ENCODE measurements around the gene ITGB2.

The ITGB2 gene

GRCh38 chr21:44907966-44908895 is 12.5 kb downstream of the ITGB2 start:
- no peak for DNase-seq

DNA sequence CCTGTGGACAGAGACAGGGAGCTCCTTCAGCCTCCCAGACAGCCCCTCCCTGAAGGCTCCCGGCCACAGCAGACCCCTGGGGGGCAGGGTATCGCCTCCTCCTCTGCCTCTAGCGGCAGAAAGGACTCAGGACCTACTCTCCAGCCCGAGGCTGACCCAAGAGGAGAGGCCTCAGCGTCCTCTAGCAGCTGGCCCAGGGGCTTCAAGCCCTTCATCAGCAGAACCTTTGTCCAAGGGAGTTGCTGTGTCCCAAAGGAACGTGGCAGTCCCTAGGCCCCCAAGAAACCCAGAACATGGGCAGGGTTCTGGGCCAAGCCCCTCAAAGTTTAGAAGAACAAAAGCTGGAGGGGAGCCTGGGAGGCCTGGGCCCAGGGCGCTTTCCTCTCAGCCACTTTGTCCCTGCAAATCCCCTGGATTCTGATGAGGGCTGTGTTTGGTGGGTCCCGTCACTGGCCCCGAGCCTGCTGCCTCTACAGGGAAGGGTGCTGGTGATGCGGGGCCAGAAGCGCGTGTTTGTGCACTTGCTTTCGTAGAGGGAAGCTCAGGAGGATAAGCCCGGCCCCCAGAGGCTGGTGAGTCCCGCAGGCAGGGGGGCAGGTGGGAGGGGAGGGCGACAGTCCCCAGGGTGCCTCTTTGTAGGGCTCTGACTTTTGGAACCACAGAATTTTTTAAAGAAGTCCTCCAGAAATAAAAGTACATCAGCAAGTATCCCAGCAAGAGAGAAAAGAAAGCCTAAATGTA is 13.3 kb downstream of the ITGB2 start:
- no peak for DNase-seq

DNA sequence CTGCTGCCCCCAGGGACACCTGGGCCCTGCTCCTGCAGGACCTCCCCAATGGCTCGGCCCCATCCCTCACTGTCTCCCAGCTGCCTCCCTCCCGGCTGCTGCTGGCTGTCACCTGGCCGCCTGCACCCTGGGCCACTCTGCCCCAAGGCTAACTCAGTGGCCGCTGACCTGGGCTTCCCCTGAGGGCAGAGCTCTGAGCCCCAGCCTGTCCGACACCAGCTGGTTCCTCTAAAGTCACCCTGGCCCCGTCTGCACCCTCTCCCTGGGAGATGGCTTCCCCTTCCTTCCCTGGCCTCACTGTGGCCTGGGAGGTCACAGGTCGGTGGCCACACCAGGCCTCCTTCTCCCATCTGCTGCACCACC is 15.0 kb downstream of the ITGB2 start:
- DNase-seq, result no peak

DNA sequence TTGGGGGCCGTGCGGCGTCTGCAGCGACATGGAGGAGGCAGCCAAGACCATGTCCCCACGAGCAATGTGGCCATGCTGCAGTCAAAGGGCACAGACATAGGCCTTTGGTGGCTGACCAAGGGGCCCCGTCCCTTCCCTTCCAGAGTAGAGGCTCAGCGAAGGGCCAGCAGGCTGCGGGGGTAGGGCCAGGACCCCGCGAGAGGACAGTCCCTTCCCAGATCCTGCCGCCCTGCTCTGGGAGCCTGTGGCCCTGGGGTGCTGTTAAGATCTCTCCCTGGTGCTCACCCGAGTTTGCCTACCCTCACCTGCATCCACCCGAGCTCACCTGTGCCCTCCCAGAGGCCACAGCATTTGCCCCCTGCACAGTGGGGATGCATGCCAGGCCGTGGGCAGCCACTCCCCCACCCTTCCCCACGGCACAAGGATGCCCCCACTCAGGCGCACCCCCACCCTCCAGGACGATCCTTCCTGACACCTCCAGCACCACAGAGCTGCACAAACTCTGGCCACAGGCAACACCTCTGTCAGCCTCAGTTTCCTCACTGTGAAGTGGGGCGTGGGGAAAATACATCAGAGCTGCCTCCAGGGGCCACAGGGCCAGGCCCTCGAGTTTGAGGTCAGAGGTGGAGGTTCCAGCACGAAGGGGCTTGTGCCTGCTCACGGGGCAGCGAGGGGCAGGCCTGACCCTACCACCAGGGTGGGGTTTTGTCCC is 15.5 kb downstream of the ITGB2 start:
- DNase-seq, result no peak

GRCh38 chr21:44904141-44904923 is 16.4 kb downstream of the ITGB2 start:
- no peak for DNase-seq

DNA sequence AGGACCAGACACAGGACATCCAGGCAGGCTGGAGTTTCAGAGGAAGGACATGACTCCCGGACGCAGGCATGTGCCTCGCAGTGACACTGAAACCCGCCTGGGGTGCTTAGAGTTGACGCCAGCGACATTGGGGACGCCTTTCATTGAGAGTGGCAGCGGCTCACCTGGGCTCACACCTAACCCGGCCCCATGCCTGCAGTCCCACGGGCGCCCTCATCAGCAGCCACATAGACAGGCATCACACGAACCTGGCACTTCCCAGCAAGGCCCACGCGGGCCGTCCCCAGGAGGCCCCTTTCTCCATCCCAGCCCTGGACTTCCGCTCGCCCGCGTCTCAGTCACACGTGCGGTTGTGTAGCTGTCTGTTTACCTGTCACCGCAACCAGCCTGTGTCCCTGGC is 17.0 kb downstream of the ITGB2 start:
- no peak for DNase-seq

- DNase-seq, result no peak
These were observed 17.5 kb downstream of the ITGB2 start for GRCh38 chr21:44903050-44903685.

- DNase-seq, result no peak
These were observed 18.2 kb downstream of the ITGB2 start for GRCh38 chr21:44902268-44903049.

DNA sequence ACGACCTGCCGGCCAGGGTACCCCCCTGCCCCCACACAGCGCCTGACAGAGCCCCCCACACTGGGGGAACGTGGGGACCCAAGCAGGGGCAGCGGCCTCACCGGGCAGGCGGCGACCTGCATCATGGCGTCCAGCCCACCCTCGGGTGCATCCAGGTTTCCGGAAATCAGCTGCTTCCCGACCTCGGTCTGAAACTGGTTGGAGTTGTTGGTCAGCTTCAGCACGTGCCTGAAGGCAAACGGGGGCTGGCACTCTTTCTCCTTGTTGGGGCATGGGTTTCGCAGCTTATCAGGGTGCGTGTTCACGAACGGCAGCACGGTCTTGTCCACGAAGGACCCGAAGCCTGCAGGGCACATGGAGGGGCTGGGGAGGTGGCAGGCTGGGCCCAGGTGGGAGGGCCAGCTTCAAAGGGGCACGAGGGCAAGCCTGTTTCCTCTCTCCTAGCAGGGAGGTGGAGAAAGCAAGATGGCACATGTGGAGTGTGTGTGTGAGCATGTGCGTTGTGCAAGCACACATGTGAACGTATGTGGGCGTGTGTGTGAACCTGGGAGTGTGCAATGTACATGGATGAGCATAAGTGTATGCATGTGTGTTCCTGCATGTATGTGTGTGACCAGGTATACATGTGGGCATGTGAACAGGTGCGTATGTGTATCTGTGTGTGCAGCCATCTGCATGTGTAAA is 19.2 kb downstream of the ITGB2 start:
- no peak for DNase-seq

- DNase-seq, result no peak
These were observed 20.0 kb downstream of the ITGB2 start for GRCh38 chr21:44900559-44901251.

DNA sequence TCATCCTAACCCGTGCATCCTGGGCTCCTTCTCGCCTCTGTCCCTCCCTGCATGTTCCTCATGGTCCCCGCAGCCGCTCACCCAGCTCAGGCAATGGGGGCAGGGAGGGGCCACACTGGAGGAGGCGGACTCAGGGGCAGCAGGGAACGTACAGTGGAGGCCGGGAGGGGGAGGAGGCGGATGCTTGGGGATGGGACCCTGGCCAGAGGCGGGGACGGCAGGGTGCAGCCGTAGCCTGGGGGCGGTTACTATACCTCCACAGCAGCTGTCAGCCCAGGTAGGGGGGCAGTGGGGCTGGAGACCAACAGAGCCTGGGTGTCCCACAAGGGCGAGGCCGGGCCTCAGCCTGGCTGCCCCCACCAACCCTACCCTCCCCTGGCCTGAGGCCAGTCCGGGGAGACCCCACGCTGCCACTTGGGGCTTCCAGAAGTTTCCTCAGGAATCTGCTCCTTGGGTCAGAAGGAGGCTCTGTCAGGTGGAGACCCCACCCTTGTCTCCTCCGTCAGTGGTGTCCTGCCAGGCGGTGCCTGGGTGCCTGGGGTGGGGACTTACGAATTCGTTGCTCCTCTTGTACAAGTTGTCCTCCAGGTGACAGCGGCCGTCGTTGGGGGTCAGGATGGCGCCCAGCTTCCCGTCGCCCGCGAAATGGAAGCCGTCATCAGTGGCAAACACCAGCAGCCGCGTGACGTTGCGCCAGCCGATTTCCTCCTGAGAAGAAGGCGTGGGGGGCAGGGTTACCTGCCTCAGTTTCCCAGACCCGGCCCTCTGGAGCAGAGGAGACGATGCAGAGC is 20.7 kb downstream of the ITGB2 start:
- DNase-seq, result no peak

- DNase-seq, result no peak
These were observed 21.6 kb downstream of the ITGB2 start for GRCh38 chr21:44898851-44899767.

DNA sequence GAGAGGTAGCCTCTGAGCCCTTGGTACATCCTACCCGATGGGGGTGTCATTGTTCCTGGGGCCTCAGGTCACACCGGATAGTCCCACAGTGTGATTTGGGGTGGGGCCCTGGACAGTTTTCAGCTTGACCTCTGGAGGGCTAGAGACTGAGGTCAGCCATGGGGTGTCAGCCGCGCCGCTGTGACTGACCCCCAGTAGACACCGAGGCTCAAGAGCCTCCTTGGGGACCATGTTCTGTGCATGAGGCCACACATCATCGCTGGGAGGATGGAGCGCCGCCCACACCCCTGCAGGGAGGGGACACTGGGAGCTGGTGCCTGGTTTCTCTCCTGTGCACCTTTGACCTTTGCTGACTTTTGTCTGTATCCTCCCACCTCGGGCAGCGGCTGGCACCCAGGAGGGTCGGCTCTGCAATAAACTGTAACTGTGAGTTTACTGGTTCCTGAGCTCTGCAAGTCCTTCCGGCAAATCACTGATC is 22.6 kb downstream of the ITGB2 start:
- DNase-seq, result no peak

GRCh38 chr21:44897326-44898010 is 23.2 kb downstream of the ITGB2 start:
- DNase-seq, result no peak

DNA sequence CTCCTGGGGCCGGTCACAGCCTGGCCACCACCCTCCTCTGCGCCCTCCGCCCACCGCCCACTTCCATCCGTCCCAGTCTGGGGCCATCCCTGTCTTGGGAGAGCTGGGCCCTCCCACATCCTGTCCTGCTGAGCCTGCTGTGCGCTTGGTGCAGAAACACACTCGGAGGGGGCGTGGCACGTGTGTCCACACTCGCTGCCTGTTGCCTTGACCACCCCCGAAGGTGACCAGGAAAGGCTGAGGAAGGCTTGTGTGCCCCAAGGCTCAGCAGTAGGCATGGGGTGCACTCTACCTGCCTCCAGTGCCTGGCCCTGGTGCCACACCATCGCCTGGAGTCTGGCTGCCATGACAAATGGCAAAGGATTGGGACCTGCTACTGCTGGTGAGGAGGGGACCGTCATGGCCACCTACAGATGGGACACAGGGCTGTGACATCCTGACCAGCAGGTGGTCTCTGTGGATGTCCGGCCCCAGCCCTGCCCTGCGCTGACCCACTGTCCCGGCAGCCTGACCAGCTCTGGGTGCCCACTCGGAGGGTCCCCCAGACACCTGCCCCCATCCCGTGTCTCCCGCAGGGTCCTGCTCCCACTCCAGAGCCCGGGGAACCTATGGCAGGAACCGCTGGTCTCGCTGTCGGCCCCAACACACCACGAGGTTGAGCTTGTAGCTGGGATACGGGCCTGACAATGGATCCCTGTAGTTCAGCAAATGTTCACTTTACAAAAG is 24.0 kb downstream of the ITGB2 start:
- no peak for DNase-seq

GRCh38 chr21:44895859-44896258 is 24.8 kb downstream of the ITGB2 start:
- no peak for DNase-seq
